ENCODE data around the gene SOCS7.

SOCS7 gene

DNA sequence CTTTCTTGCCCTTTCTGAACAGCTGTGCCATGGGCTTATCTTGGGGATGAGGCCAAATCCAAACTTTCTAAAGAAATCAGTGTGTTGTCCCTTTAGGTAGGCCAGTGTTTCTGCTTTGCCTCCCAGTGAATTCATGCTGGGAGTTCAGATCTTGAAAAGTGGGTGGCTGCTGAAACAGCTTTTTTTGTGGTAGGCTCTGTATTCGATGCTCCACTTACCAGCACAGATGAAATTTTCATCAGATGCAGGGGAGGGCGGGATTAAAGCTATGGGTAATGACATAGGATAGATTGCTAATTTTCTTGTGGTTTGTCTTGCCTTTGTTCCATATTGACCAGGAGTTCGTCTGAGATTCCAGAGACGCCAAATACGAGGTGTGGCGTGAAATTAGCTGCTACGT lies 2.8 kb downstream of the SOCS7 start:
- peak overlapping the region; percentile 6; the same call in 1 of the 2 replicates for H3K4me3 ChIP-seq (ENCODE audit: low read depth, low read length)
- ChIA-PET POLR2A (no interaction called here), CTCF (interaction anchor here (0.7 to 14.4 kb wide), 15 partner anchors 10 to 313 kb away, joined by 3 to 456 read pairs (median 4); no protein-coding TSS in a partner anchor)
- DNase-seq (ENCODE audit: low read depth, low spot score): no peak
- TF ChIP-seq, protein P1, sequence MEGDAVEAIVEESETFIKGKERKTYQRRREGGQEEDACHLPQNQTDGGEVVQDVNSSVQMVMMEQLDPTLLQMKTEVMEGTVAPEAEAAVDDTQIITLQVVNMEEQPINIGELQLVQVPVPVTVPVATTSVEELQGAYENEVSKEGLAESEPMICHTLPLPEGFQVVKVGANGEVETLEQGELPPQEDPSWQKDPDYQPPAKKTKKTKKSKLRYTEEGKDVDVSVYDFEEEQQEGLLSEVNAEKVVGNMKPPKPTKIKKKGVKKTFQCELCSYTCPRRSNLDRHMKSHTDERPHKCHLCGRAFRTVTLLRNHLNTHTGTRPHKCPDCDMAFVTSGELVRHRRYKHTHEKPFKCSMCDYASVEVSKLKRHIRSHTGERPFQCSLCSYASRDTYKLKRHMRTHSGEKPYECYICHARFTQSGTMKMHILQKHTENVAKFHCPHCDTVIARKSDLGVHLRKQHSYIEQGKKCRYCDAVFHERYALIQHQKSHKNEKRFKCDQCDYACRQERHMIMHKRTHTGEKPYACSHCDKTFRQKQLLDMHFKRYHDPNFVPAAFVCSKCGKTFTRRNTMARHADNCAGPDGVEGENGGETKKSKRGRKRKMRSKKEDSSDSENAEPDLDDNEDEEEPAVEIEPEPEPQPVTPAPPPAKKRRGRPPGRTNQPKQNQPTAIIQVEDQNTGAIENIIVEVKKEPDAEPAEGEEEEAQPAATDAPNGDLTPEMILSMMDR (IDR thresholded peaks at IDR 0.05; ENCODE audit: insufficient read depth, low read length, missing control alignments): no peak

DNA sequence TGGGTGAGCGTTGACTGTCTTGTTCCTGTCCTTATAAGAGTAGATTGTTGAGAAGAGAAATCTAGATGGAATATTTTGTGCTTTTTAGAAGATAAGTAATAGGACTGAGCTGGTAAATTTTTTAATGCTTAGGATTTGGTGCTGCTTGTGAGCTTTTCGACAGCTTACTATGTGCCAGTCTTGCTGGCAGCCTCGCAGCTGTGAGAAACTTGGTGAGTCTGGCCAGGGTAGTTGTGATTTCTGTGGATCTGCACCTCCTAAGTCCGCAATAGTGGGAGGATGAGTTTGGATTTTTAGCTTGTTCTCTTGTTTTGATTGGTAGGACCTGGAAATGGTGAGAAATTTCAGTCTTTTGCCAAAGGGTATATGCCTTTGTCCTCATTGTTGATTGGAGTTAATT lies 3.6 kb downstream of the SOCS7 start:
- TF ChIP-seq, protein P1 (IDR thresholded peaks at IDR 0.05; ENCODE audit: insufficient read depth, low read length, missing control alignments): no peak
- H3K4me3 ChIP-seq (ENCODE audit: low read depth, low read length): no peak overlapping the region
- DNase-seq (ENCODE audit: low read depth, low spot score): no peak
- POLR2A ChIA-PET: interaction anchor here (0.6 kb wide), 1 partner anchor 26 kb away, joined by 4 read pairs; no protein-coding TSS in a partner anchor
- CTCF ChIA-PET: interaction anchor here (0.9 to 14.4 kb wide), 7 partner anchors 9 to 154 kb away, joined by 3 to 456 read pairs (median 4); no protein-coding TSS in a partner anchor

DNA sequence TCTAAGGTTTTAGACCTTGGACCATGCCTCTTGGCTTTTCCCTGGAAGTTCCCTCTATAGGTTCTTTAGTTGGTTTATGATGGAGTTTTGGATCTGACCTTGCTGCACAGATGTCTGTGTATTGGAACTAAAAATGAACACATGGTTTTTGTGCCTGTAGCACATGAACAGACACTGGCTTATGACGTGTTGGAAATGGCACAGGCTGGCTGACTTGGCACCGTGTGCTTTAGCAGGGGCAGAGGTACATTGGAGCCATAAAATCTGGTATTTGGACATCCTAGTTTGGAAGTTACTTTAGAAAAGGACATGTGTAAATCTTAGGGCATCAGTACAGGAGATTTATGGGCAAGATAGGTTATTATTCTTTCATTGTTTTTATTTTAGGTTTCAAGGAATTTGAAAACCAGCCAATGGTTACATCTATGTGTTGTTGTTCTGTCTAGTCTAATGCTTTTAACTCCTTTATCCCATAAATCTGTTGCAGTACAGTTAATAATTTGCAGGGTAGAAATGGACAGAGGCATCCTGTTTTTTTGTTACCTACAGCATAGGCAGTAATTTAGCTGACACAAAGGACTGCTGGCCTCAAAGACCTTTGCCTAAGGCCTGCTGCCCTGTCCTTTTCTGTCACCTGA lies 6.0 kb downstream of the SOCS7 start:
- POLR2A ChIA-PET: no interaction called here
- CTCF ChIA-PET: interaction anchor here (0.9 to 14.4 kb wide), 3 partner anchors 9 to 54 kb away, joined by 3 to 456 read pairs (median 115); partner anchors contain the start of gene SOCS7
- no peak overlapping the region for H3K4me3 ChIP-seq (ENCODE audit: low read depth, low read length)
- DNase-seq (ENCODE audit: low read depth, low spot score): no peak
- TF ChIP-seq, protein P1 (IDR thresholded peaks at IDR 0.05; ENCODE audit: insufficient read depth, low read length, missing control alignments): no peak

DNA sequence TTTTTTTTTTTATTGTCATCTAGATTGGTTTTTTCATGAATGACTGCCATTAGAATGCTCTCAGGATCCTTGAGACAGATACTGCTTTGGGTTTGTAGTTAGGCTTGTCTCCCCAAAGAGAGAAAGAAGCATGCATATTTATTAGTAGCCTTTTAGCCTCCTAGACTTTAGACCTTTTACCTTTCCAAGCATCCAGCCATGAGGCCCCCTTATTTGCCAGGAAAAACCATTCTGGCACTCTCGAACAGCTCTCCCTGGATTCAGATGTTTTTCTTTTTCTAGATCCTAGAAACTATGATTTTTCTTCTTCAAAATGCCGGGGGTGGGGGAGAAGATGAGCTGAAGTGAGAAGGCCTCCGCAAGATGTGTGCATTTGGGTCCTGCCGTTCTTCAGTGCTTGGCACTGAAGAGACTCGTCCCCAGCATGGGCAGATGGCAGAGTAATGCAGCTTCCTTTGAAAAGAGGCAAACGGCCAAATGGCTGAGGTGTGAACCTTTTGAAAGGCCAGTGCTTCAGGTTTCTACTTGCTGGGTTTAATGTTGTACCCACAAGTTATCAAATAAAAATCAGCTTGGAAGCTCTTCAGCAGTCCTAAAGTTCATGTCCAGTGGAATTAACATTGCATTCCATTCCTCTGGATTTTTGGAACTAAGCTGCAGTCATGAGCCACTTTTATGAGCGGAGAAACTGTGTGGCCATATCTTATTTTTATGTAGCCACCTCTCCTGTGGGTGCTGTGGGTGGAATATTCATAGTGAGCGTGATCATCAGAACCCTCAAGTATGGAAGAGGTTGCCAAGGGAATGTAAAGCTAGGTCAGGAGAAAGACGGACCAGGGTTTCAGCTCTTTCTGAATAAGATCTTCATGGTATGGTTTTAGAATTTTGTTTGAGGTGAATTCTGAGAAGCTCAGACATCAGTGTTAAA lies 7.2 kb downstream of the SOCS7 start:
- H3K4me3 ChIP-seq (ENCODE audit: low read depth, low read length): no peak overlapping the region
- no peak for DNase-seq (ENCODE audit: low read depth, low spot score)
- CTCF ChIA-PET: interaction anchor here (1.0 to 11.2 kb wide), 7 partner anchors 10 to 73 kb away, joined by 3 to 115 read pairs (median 5); partner anchors contain the start of gene SOCS7
- TF ChIP-seq, protein P1 (IDR thresholded peaks at IDR 0.05; ENCODE audit: insufficient read depth, low read length, missing control alignments): no peak
- POLR2A ChIA-PET: no interaction called here

DNA sequence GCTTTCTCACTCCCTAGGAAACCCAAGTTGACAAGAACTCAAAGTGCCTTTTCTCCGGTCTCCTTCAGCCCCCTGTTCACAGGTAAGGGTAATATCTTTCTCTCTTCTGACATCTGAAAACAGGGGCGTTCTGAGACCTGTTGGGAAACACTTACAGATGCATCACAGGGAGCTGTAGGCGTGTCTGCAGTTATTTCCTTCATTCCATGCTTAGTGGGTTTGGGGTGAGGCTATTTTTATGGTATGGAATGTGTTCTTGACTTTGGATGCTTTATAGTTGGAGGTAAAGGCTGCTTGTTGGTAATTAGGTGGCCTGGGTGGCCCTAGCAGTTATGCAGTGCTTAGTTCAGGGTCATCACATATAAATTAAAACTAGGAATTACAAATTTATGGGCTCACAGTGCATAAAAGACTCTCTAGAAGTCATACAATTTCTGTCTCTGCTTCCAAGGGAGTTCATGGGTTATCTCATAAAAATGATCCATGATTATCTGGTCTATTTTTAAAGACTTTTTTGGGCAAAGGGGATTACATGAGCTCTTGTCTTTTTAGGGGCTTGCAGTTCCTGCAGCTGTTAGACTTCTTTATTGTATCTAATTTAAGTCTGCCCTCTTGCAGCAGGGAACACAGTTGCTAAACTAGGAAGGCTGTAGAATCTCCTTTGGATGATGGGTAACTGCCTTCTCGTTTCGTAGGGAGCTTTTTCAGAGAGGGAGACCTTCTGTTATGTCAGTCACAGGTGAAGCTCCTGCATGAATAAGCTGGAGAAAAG lies 10.2 kb downstream of the SOCS7 start:
- POLR2A ChIA-PET: no interaction called here
- no peak overlapping the region for H3K4me3 ChIP-seq (ENCODE audit: low read depth, low read length)
- TF ChIP-seq, protein P1 (IDR thresholded peaks at IDR 0.05; ENCODE audit: insufficient read depth, low read length, missing control alignments): no peak
- CTCF ChIA-PET: interaction anchor here (0.6 to 11.2 kb wide), 6 partner anchors 9 to 56 kb away, joined by 3 to 115 read pairs (median 6); partner anchors contain the start of gene SOCS7
- DNase-seq (ENCODE audit: low read depth, low spot score): no peak
